Measurements from ENCODE around the gene LTO1. TPM values are rescaled to one million over a fixed set of nuclear protein-coding genes. Genes with fewer than 3 reads are reported as not detected.

LTO1 gene
- total RNA-seq, 1 donor from 2014 or later = 52.5 TPM

GRCh38 chr11:69669486-69669885 is 5.7 kb downstream of the LTO1 start:
- intact Hi-C loops (cut with micrococcal nuclease) = no loop called here

GRCh38 chr11:69667619-69668604 is 7.2 kb downstream of the LTO1 start:
- POLR2A ChIA-PET = no interaction called here
- intact Hi-C loops (cut with micrococcal nuclease) = no loop called here
- no peak overlapping the region for H3K27ac Mint-ChIP-seq
- CTCF ChIA-PET = interaction anchor here (1.2 kb wide), 1 partner anchor 566 kb away, joined by 3 read pairs; no protein-coding TSS in a partner anchor
- ATAC-seq (ENCODE audit: low read depth) (no peak), DNase-seq (no peak)
- H3K36me3 Mint-ChIP-seq (ENCODE audit: low read depth) = peaks cover 84% of the 10 kb centered on the region
- H3K4me1 Mint-ChIP-seq = peaks cover 9% of the 10 kb centered on the region
- no peaks in the 10 kb centered on the region for H3K27me3 Mint-ChIP-seq
- TF ChIP-seq CTCF (IDR thresholded peaks at IDR 0.05) = no peak
- H3K4me3 Mint-ChIP-seq = no peak overlapping the region
- no peaks in the 10 kb centered on the region for H3K9me3 Mint-ChIP-seq

More at GRCh38 chr11:69669486-69669885, 5.7 kb downstream of the LTO1 start:
- Mint-ChIP-seq H3K4me1 (peaks cover 23% of the 10 kb centered on the region), H3K27me3 (no peaks in the 10 kb centered on the region), H3K9me3 (no peaks in the 10 kb centered on the region), H3K36me3 (ENCODE audit: low read depth) (peaks cover 74% of the 10 kb centered on the region), H3K4me3 (no peak overlapping the region), H3K27ac (no peak overlapping the region)
- DNase-seq (no peak), ATAC-seq (ENCODE audit: low read depth) (no peak)
- ChIA-PET POLR2A (interaction anchor here (0.7 kb wide), 1 partner anchor 1456 kb away, joined by 3 read pairs; no protein-coding TSS in a partner anchor), CTCF (interaction anchor here (0.7 to 2.2 kb wide), 5 partner anchors 11 to 568 kb away, joined by 3 to 17 read pairs (median 3); no protein-coding TSS in a partner anchor)
- no peak for TF ChIP-seq CTCF (IDR thresholded peaks at IDR 0.05)

GRCh38 chr11:69666752-69667536 is 8.2 kb downstream of the LTO1 start:
- POLR2A ChIA-PET = no interaction called here
- intact Hi-C loops (cut with micrococcal nuclease) = no loop called here
- Mint-ChIP-seq H3K27ac (no peak overlapping the region), H3K36me3 (ENCODE audit: low read depth) (peaks cover 78% of the 10 kb centered on the region), H3K27me3 (no peaks in the 10 kb centered on the region), H3K9me3 (no peaks in the 10 kb centered on the region), H3K4me1 (peaks cover 7% of the 10 kb centered on the region), H3K4me3 (no peak overlapping the region)
- CTCF ChIA-PET = no interaction called here
- ATAC-seq (ENCODE audit: low read depth) = no peak
- TF ChIP-seq CTCF (IDR thresholded peaks at IDR 0.05) = no peak
- DNase-seq = no peak

- TF ChIP-seq CTCF (IDR thresholded peaks at IDR 0.05) = no peak
- Mint-ChIP-seq H3K9me3 (no peaks in the 10 kb centered on the region), H3K27me3 (no peaks in the 10 kb centered on the region), H3K27ac (no peak overlapping the region), H3K4me3 (no peak overlapping the region), H3K36me3 (ENCODE audit: low read depth) (peaks cover 72% of the 10 kb centered on the region), H3K4me1 (peaks cover 7% of the 10 kb centered on the region)
- ChIA-PET CTCF (no interaction called here), POLR2A (no interaction called here)
- DNase-seq = no peak
- ATAC-seq (ENCODE audit: low read depth) = no peak
- intact Hi-C loops (cut with micrococcal nuclease) = no loop called here
Observed at GRCh38 chr11:69666261-69666660, 8.9 kb downstream of the LTO1 start.

- CTCF ChIA-PET = no interaction called here
Observed at GRCh38 chr11:69665669-69666068, 9.5 kb downstream of the LTO1 start.

More at GRCh38 chr11:69665669-69666068, 9.5 kb downstream of the LTO1 start:
- Mint-ChIP-seq H3K9me3 (no peaks in the 10 kb centered on the region), H3K4me1 (peaks cover 7% of the 10 kb centered on the region), H3K27me3 (no peaks in the 10 kb centered on the region), H3K4me3 (no peak overlapping the region), H3K36me3 (ENCODE audit: low read depth) (peaks cover 68% of the 10 kb centered on the region), H3K27ac (no peak overlapping the region)
- DNase-seq = no peak
- TF ChIP-seq CTCF (IDR thresholded peaks at IDR 0.05) = no peak
- POLR2A ChIA-PET = no interaction called here
- no peak for ATAC-seq (ENCODE audit: low read depth)
- intact Hi-C loops (cut with micrococcal nuclease) = no loop called here
